HepG2 (cell line): Measurements from ENCODE around the gene CST3. TPM values are rescaled to one million over a fixed set of nuclear protein-coding genes. Genes with fewer than 3 reads are reported as not detected.

Source experiments
- ARID2 ChIP-seq: sonication (generic); formaldehyde crosslinking; IDR thresholded peaks from 2 replicates; pipeline ENCODE4 v1.8.1; 2022; ENCODE audit warnings: mild to moderate bottlenecking, missing genetic modification reagents, borderline replicate concordance
- ATF7-NPFF ChIP-seq: sonication (generic); formaldehyde crosslinking; IDR thresholded peaks from 2 replicates; pipeline ENCODE4 v1.8.1; 2023; ENCODE audit warnings: mild to moderate bottlenecking, low read depth, missing genetic modification reagents, moderate library complexity
- BRCA1 ChIP-seq: sonication (generic); formaldehyde crosslinking; IDR thresholded peaks from 2 replicates; pipeline ENCODE4 v1.4.0; 2020; ENCODE audit warnings: missing genetic modification reagents
- CBX2 ChIP-seq, 2 experiments: fragments of 200-600 bp in 1 of 2; sonication (generic); formaldehyde crosslinking in 1 of 2; IDR thresholded peaks; 2 replicates each; pipeline versions ENCODE4 v1.7.0 to v1.8.1; 2018 to 2022; ENCODE audit warnings: low read depth in 2 of 2, low read length in 1 of 2, mild to moderate bottlenecking in 1 of 2, missing genetic modification reagents in 1 of 2
- KLF11 ChIP-seq: IDR thresholded peaks from 2 replicates; pipeline ENCODE4 v1.6.1; 2016; ENCODE audit warnings: missing compliant biosample characterization
- MEIS1 ChIP-seq: sonication (generic); formaldehyde crosslinking; IDR thresholded peaks from 2 replicates; pipeline ENCODE4 v1.9.0; 2021; ENCODE audit warnings: mild to moderate bottlenecking, missing genetic modification reagents, moderate library complexity, borderline replicate concordance
- RFXAP ChIP-seq: sonication (generic); formaldehyde crosslinking; IDR thresholded peaks from 2 replicates; pipeline ENCODE4 v1.4.0; 2020; ENCODE audit warnings: missing genetic modification reagents, borderline replicate concordance
- SRSF1 ChIP-seq: fragments of 200-400 bp; formaldehyde crosslinking; optimal IDR thresholded peaks from 2 replicates; pipeline ENCODE3; 2017; ENCODE audit warnings: mild to moderate bottlenecking, low read depth, low read length, moderate library complexity
- ZBTB1 ChIP-seq: sonication (generic); formaldehyde crosslinking; IDR thresholded peaks from 2 replicates; pipeline ENCODE4 v1.4.0; 2020; ENCODE audit warnings: missing genetic modification reagents, borderline replicate concordance
- ZBTB7A ChIP-seq: sonication (generic); formaldehyde crosslinking; IDR thresholded peaks from 2 replicates; pipeline ENCODE4 v1.8.0; 2022; ENCODE audit warnings: mild to moderate bottlenecking, missing genetic modification reagents
- ZC3H4 ChIP-seq: sonication (generic); formaldehyde crosslinking; IDR thresholded peaks from 2 replicates; pipeline ENCODE4 v1.4.0; 2020; ENCODE audit warnings: missing genetic modification reagents, borderline replicate concordance
- ZNF296 ChIP-seq: sonication (generic); formaldehyde crosslinking; conservative IDR thresholded peaks from 2 replicates; pipeline ENCODE4 v1.5.0; 2020; ENCODE audit warnings: mild to moderate bottlenecking, missing genetic modification reagents
- ZNF367 ChIP-seq: sonication (generic); formaldehyde crosslinking; IDR thresholded peaks from 2 replicates; pipeline ENCODE4 v1.4.0; 2020; ENCODE audit warnings: missing genetic modification reagents, borderline replicate concordance
- ZNF512B ChIP-seq: sonication (generic); formaldehyde crosslinking; IDR thresholded peaks from 2 replicates; pipeline ENCODE4 v1.5.1; 2020; ENCODE audit warnings: missing genetic modification reagents, mild to moderate bottlenecking, borderline replicate concordance
- ZNF546 ChIP-seq: sonication (generic); formaldehyde crosslinking; conservative IDR thresholded peaks from 2 replicates; pipeline ENCODE4 v1.8.1; 2023; ENCODE audit warnings: mild to moderate bottlenecking, missing genetic modification reagents
- polyA plus RNA-seq, 8 experiments: library from polyadenylated mRNA; depleted of rRNA in 3 of 8; stranded (reverse) in 7 of 8; unstranded in 1 of 8; fragments of >200 nt; fragmentation: Illumina TruSeq in 4 of 8; extraction: Trizol in 4 of 8; gene quantifications; 2 replicates each; pipeline versions ENCODE4 v1.2.1 to v1.2.3, GENCODE V29; 2011 to 2016; ENCODE audit warnings: low read depth in 4 of 8, missing spikeins in 1 of 8, mixed read lengths in 1 of 8; ENCODE audit not compliant: insufficient read depth in 1 of 8
- total RNA-seq, 5 experiments: library from RNA; depleted of rRNA; stranded (reverse); fragments of >200 nt; fragmentation: Illumina TruSeq; extraction: Trizol; gene quantifications; 2 replicates each; pipeline ENCODE4 v1.2.3, GENCODE V29; 2016; ENCODE audit warnings: low read depth in 1 of 5
- TF ChIP-seq, protein P1 (sequence below), 2 experiments: IDR thresholded peaks; 2 replicates each; pipeline ENCODE4 v1.6.1; 2011 to 2012; ENCODE audit warnings: low read length in 2 of 2, borderline replicate concordance in 1 of 2, low read depth in 1 of 2, mild to moderate bottlenecking in 1 of 2, moderate library complexity in 1 of 2
- TF ChIP-seq, protein P2 (sequence below): sonication (generic); formaldehyde crosslinking; IDR thresholded peaks from 2 replicates; pipeline ENCODE4 v1.4.0; 2020; ENCODE audit warnings: missing genetic modification reagents
- TF ChIP-seq, protein P3 (sequence below): sonication (generic); formaldehyde crosslinking; IDR thresholded peaks from 2 replicates; pipeline ENCODE4 v1.4.0; 2020; ENCODE audit warnings: mild to moderate bottlenecking, missing genetic modification reagents, borderline replicate concordance
- TF ChIP-seq, protein P4 (sequence below): IDR thresholded peaks from 2 replicates; pipeline ENCODE4 v1.6.1; 2016; ENCODE audit warnings: low read depth, borderline replicate concordance

CST3 gene
- total and polyA plus RNA-seq, 2 of the 13 experiments (the other 11 are each of a cell fraction or from before 2014, with no cell fraction given), result 690 to 1,005 TPM

- TF ChIP-seq RFXAP (CRISPR knock-in tag) (0 out of 2 replicates have a peak, but pooled peaks have one; percentile 69), KLF11 (CRISPR knock-in tag) (no peak), SRSF1 (no peak), MEIS1 (no peak), ZNF512B (CRISPR knock-in tag) (no peak; the same call in 1 of the 2 replicates), ZNF367 (no peak), CBX2 (IDR thresholded peaks at IDR 0.05; ENCODE audit: low read depth, low read length) (no peak), CBX2 (CRISPR knock-in tag; IDR thresholded peaks at IDR 0.05; ENCODE audit: low read depth) (no peak), ZBTB7A (CRISPR knock-in tag) (peak; percentile 77), ZNF296 (CRISPR knock-in tag) (no peak), ZC3H4 (0 out of 2 replicates have a peak, but pooled peaks have one; percentile 9), ZBTB1 (CRISPR knock-in tag) (no peak), ARID2 (CRISPR knock-in tag) (no peak), ZNF546 (CRISPR knock-in tag) (no peak), ATF7-NPFF (no peak), BRCA1 (CRISPR knock-in tag) (no peak)
- TF ChIP-seq, protein P1, sequence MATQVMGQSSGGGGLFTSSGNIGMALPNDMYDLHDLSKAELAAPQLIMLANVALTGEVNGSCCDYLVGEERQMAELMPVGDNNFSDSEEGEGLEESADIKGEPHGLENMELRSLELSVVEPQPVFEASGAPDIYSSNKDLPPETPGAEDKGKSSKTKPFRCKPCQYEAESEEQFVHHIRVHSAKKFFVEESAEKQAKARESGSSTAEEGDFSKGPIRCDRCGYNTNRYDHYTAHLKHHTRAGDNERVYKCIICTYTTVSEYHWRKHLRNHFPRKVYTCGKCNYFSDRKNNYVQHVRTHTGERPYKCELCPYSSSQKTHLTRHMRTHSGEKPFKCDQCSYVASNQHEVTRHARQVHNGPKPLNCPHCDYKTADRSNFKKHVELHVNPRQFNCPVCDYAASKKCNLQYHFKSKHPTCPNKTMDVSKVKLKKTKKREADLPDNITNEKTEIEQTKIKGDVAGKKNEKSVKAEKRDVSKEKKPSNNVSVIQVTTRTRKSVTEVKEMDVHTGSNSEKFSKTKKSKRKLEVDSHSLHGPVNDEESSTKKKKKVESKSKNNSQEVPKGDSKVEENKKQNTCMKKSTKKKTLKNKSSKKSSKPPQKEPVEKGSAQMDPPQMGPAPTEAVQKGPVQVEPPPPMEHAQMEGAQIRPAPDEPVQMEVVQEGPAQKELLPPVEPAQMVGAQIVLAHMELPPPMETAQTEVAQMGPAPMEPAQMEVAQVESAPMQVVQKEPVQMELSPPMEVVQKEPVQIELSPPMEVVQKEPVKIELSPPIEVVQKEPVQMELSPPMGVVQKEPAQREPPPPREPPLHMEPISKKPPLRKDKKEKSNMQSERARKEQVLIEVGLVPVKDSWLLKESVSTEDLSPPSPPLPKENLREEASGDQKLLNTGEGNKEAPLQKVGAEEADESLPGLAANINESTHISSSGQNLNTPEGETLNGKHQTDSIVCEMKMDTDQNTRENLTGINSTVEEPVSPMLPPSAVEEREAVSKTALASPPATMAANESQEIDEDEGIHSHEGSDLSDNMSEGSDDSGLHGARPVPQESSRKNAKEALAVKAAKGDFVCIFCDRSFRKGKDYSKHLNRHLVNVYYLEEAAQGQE (IDR thresholded peaks at IDR 0.05; ENCODE audit: borderline replicate concordance in 1 of 2, low read depth in 1 of 2, low read length in 2 of 2), result no peak; a peak in 1 of 4 replicates
- TF ChIP-seq, protein P2, sequence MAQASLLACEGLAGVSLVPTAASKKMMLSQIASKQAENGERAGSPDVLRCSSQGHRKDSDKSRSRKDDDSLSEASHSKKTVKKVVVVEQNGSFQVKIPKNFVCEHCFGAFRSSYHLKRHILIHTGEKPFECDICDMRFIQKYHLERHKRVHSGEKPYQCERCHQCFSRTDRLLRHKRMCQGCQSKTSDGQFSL (CRISPR knock-in tag), result peak; percentile 54; the same call in 1 of the 2 replicates
- TF ChIP-seq, protein P3, sequence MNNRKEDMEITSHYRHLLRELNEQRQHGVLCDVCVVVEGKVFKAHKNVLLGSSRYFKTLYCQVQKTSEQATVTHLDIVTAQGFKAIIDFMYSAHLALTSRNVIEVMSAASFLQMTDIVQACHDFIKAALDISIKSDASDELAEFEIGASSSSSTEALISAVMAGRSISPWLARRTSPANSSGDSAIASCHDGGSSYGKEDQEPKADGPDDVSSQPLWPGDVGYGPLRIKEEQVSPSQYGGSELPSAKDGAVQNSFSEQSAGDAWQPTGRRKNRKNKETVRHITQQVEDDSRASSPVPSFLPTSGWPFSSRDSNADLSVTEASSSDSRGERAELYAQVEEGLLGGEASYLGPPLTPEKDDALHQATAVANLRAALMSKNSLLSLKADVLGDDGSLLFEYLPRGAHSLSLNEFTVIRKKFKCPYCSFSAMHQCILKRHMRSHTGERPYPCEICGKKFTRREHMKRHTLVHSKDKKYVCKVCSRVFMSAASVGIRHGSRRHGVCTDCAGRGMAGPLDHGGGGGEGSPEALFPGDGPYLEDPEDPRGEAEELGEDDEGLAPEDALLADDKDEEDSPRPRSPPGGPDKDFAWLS (CRISPR knock-in tag), result no peak
- TF ChIP-seq, protein P4, sequence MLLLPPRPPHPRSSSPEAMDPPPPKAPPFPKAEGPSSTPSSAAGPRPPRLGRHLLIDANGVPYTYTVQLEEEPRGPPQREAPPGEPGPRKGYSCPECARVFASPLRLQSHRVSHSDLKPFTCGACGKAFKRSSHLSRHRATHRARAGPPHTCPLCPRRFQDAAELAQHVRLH (CRISPR knock-in tag), result no peak; the same call in 1 of the 2 replicates
These were observed 50.8 kb downstream of the CST3 start (continued) for GRCh38 chr20:23586735-23587525.
